Glomerular visceral epithelial cell (primary cell): ENCODE measurements around the gene TSPAN15.

Source experiments
- DNase-seq: peaks from one replicate; pipeline ENCODE4 v3.0.0-alpha.2; 2016; ENCODE audit errors: extremely low spot score

Gene TSPAN15

DNA sequence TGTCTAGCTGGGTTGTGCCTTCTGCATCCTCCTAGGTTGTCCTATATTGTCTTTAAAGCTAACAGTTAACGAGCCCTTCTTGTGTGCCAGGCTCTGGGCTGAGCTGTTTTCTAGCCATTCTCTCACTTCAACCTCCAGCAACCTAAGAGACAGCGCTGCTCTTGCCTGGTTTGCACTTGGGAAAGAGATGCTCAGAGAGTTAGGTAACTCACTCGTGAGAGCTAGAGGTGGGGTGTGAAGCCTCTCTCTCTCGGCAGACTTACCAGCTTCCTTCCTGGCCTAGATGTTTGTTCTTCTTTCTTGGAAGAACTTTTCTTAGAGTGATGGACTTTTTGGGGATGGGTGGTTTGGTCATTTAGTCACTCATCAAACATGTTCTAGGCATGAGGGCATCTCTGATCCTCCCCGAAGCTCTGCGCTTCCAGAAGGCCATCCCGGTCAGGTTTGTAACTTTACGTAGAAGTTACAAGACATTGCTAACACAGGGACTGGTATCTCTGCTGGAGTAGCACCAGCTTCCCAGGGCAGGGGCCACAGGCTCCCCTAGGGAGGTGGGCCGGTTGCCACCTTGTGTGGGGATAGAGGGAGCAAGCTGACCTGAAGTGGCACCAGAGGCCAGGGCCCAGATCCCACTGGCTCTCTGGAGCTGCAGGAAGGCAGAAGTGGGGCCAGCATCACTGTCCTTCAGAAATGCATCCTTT lies 14.3 kb downstream of the TSPAN15 start:
- no peak for DNase-seq

DNA sequence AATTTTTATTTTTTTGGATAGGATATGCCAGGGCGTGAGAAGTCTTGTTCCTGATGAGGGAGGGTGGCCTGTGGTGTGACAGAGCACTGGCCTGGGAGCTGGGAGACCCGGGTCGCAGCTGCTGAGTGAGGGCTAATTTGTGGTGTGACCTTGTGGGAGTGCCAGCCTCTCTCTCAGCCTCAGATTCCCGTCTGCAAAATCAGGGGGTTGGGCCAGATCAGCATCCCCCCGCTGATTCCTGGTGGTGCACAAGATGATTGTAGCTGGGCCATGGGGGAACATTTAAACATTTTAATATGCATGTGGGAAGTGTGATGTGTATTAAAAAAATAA lies 14.9 kb downstream of the TSPAN15 start:
- no peak for DNase-seq

DNA sequence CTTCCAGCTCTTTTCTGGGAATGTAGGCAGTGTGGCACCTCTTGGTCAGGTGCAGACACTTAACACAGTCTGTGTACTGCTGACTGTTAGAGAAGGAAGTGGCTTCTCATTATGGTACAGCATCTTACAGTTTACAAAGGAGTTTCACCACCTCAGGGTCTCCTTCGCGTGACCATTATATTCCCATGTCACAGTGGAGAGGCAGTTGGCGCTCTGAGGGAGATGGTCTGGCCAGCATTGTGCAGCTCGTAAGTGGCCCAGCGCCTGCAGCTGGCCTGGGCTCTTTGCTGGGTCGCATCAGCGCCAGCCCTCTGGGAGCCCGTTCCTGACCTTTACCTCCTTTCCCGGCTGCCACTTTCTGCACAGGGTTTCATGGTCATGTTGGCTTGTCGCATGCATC lies 15.4 kb downstream of the TSPAN15 start:
- no peak for DNase-seq

DNA sequence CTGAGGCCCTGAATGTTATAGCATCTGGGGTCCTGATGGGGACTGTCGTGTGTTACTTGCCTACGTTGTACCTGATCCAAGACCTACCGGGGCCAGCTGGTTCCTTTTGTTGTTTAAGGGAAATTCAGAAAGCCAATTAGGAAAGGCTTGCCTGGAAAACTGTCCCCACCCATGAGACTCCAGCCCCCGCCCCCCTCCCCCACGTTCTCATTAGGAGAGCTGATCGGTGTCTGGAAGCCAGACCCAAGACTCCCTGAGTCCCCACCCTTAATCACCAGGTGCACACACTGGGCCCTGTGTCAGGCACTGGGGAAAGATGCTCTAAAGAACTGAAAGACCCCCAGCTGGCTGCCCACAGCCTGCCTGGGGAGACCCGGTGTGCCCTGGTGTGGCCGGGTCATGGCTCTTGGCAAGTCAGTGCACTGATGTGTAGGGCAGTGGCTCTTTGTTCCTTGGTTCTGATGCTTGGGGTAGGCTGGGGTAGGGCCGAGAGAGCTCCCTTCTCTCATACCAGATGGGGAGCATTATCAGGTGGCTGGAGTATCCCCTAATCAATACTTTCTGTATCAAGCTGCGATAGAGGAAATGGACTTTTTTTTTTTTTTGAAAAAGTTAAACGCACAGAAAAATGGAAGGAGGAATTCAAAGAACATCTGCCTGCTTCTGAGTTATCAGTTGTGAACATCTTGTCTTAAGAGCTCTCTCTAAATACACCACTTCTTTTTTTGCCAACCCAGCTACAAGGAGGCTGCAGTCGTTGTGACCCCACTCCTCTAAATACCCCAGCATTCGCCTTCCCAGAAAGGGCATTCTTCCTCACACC lies 16.9 kb downstream of the TSPAN15 start:
- no peak for DNase-seq

DNA sequence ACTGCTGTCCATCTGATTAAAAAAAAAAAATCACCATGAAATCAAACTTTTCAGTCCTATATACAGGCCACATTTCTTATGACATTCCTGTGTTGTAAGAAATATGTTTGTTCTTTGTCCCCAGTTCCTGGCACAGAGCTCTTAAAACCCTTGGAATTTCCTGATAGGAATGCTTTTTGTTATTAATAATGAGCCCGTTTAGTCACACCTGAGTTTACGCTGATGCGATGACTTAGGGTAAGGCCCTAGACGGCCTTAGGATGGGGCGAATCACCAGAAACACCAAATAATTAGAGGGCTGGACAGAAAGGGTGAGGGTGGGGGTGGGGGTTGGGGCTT lies 17.5 kb downstream of the TSPAN15 start:
- DNase-seq: no peak

DNA sequence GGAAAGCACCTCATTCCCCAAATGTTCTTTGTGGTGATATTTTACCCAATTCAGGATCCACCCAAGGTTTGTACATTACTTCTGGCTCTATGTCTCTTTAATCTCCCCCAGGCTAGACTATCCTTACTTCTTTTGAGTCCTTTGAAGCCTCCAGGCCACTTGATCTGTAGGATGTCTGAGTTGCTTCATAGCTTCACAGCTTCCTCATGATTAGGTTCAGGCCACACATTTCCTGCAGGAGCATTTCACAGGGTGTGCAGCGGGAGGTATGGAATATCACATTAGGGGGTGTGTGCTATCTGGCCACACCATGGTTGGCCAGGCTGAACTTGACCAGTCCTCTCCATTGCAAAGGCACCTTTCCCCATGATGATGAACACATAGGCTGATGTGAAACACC lies 18.7 kb downstream of the TSPAN15 start:
- DNase-seq: no peak

DNA sequence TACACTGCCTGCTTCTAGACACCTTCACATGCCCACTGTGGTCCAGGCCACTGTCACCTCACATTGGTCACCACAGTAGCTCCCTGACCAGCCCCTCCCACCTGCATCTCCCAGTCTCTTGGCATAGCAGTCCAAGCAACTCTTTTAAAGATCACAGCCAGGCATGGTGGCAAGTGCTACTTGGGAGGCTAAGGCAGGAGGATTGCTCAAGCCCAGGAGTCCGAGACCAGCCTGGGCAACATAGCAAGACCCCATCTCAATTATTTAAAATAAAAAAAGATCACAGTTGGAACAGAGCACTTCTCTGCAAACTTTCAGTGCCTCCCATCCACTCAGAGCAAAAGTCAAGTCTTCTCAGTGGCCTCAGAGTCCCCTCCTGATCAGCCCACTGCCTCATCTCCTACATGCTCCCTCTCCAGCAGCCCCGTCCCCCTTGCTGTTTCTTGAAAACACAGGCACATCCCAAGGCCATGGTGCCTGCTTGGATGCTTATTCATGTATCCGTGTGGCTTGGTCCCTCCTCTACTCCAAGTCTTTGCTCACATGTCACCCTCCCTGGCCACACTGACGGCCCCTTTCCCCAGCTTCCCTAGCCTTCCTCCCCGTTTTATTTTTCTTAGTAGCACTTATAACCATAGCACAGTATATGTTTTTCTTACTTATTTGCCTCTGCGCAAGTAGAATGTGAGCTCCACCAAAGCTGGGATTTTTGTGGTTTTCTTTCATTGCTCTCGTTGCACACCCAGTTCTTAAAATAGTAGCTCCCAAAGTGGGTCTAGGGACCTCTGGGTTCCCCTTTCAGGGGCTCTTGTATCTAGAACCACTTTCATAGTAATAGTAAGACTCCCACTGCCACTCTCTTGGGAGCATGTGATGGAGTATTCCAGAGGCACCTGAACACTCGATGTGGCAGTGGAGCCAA lies 19.5 kb downstream of the TSPAN15 start:
- no peak for DNase-seq

DNA sequence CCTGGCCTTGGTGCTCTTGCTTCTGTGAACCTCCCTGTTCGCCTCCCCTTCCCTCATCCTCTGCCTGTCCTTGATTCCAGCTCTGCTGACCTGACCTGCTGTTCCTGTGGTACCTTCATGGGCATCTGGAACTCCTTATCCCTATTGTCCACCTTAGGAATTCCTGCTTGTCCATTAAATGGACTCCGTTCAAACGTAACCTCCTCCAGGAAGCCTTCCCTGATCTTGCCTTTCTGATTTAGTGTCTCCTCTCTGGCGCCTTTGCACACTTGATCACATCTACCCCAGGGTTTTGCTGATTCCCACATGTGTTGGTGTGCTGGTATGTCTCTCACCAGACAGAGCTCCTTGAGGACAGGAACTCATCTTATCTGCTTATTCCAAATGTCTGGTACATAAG lies 20.9 kb downstream of the TSPAN15 start:
- DNase-seq: no peak

DNA sequence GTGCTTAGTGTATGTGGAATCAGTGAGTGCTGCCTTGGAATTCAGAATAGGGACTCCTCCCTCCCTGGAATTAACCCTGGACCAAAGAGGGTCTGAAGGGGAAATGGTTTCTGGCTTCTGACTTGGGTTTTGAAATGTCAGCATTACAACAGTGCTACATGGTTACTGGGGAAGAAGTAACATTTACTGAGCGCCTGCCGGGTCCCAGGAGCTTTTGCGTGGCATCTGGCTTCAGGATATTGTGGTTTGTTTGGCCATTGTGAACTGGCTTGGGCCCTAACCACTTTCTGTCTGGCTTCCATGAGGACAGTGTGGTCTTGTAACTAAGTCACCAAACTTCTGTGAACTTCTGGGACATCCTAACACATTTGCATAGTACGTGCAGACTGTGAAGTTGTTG lies 21.3 kb downstream of the TSPAN15 start:
- DNase-seq: no peak

DNA sequence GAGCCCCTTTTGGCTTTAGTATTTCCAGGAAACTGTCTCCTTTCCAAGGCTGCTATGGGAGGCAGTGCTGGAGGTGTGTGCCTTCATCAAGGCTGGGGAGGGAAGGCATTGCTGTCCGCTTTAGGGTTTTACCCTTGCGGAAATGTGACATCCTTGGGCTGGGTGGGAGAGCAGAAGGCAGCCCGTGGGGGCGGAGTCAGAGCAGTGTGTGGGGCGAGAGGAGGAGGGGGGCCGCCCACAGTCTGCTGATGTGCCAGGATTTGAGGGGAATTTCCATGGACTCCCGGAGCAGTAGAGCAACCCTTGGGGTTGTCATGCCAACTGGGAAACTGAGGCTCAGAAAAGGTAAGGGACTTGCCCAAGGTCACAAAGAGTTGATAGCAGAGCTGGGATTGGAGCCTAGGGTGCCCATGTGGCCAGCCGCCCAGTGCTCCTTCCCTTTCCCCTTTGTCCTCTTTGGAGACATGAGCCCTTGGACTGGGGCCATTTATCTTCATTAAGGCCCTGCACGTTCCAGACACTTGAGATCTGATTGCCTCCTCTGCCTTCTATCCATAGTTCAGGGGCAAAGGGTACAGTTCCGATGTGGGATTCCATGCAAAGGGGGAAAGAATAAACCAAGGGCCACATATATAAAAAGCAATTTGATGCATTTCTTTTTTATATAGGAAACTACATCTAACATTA lies 22.2 kb downstream of the TSPAN15 start:
- no peak for DNase-seq

DNA sequence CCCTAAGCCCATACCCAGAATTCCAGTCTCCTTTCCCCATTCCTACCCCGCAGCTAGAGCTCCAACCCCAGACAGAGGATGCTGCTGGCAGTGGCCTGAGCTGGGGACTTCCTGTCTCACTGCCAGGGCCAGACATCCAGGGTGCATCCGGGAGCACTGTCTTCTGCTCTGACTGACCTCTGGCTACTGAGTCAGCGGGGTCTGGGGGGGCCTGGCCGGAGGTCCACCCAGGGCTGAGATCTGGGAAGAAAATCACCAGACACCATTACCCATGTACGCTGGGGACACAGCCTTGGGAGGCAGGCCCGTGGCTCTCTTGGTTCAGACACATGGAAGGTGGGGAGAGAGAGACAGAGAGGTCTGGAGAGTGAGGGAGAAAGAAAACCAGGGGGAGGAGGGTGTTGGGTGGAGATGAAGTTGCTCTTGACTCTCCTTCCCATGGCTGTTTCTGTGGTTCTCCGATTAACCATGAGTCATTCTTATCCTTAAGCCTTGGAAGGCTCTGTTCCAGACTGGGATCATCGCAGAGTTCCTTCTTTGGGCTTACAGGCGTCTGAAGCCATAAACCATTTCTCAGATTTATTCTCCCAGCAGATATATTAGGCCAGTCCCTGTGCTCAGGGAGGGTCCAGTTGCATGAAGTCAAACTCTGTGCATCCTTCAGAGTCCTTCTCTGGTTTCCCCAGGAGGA lies 23.6 kb downstream of the TSPAN15 start:
- DNase-seq: peak; percentile 79

DNA sequence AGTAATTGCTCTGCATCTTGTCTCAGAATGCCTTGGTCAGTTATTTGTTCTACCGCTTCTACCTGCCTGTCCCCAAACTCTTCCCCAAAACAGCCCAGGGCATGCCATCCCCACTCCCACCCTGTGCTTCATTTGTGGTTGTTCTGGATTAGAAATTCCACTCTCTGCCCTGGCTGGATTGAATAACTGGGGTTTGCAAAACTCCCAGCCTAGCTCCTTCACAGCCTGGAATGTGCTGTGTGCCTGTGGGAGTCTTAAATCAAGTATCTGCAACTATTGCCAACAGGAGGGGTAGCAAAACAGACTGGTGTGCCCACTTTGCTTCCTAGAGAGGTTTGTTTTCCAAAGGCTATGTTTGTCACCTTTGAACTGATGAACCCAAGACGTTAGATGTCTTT lies 24.2 kb downstream of the TSPAN15 start:
- no peak for DNase-seq

DNA sequence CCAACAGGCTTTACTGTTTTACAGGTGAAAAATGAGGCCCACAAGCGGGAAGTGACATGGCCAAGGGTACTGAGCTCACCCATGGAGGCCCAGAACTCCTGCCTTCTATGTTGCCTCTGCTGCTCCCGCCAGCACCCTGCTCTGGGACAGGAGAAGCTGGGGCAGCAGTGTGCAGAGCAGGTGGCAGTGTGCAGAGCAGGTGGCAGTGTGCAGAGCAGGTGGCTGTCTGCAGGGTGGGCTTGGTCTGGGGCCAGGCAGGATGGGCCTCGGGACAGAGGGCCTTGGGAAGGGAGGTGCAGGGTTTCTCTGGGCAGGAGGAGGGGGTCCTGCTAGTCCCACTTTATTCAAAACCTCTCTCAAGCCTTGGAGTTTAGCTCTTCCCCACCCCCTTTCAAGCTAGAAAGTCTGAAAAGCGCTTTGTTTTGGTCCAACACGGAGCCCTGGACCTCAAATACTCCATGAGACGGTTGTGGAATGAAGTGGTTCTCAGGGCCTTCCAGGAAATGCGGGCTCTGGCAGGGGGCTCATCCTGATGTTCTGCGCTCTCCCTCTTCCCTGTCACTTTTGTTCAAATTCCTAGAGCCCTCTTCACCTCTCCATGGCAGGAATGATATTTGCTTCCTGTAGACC lies 26.8 kb downstream of the TSPAN15 start:
- DNase-seq: no peak

DNA sequence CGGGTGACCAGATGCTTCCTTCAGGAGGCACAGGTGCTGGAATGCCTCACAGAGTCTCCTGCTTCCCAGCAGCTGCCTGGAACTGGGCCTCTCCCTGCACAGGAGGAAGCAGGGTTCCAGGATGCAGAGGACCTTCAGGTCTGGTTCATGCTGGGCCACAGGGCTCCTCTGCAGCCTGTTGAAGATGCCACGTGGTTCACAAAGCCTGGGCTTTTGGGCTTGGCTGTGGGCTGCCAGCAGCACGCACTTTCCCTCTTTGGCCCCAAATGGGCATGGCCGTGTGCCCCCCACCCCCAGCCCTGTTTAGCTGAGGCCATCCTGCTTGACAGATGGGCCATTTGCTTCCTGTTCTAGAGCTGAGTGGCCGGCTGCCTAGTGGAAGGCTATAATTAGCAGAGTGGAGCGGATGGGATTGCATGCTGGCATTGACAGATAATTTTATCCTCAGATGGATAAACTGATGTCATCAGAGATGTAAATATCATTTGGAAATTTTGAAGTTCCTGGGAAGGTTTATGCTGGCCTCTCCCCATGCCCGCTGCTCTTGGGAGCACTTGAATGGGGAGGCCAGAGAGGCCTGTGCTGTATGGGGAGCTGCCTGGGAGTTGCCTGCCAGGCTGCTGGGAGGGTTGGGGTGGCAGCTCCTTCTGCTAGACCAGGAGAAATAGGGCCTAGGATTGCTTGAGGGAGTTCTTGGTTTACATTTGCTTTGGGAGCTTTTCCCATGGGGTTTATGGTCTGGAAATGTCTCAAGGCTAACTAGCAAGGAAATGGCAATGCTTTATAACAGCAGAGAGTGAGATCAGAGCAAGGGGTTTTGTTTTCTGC lies 28.2 kb downstream of the TSPAN15 start:
- no peak for DNase-seq

DNA sequence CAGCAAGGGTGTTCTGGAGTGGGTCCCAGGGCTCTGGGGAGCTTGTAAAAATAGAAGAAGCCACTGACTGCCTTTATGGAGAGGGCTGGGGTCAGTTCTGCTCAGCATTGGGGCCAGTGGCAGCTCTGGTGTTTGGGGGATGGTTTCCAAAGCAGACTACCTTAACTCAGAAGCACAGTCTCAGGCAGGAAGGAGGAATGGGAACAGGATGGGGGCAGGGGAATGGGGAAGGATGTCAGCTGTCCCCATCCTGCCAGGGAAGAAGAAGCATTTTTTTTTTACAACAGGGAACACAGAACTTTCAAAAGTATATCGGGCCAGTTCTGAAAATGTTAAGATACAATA lies 28.8 kb downstream of the TSPAN15 start:
- DNase-seq: no peak

DNA sequence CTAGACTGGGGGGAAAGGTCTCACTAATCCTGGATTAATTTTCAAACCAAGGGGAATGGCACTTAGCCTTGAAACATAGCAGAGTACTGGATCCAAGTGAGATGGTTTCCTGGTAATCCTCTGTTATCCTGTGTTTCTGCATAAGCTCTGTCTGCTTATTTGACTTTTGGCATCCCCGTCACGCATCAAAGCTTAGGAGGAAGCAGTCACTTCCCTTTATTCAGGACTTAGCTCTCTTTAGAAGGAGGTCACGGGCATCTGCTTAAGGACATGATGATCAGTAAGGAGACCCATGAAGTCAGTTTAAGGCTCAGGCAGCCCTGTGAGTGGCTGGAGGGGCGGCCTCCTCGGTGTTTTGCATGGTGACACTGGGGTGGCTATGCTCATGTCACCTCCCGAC lies 30.0 kb downstream of the TSPAN15 start:
- peak; percentile 50 for DNase-seq

DNA sequence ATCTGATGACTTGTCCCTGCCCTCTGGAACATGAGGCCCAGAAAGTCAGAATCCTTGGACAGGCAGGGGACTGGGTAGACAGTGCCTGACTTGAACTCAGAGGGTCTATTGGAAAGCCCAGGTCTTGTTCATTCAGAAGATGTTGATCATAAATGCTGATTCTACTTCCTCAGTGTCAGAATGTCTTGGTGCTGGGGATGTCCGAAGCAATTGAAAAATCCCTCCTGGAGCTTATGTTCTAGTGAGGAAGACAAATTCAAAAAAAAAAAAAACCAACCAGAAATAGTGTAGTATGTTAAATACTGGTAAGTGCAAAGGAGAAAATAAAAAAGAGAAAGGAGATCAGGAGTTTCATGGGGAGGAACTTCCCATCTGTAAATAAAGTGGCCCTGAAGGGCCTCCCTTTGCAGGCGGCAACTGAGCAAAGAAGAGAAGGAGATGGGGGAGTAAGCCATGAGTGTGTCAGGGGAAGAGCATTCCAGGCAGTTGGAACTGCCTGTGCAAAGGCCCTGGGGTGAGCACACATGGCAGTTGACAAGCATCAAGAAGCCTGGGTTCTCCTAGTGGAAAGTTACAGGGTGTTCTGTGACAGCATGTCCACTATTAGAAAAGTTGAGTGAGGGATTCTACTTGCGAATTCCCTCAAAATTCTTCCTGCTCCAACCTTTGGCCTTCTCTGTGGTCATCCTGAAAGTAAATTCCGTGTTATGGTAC lies 30.7 kb downstream of the TSPAN15 start:
- no peak for DNase-seq

DNA sequence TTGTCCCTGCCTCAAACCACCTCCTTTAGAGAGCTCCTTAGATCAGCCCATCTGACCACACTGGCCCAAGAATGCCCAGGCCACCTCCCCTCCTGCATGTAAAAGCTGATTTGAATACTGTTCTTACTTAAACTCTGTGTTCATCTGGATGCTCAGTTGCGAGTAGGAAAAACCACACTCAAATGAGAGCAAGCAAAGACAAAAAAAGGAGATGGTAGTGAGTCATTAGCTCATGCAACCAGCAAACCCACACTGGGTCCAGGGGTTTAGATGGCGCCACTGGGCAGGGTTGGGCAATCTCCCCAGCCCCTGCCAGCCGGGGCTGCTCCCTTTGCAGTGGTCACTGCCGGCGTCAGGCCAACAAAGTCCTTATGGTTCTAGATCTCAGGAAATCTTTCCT lies 32.7 kb downstream of the TSPAN15 start:
- peak; percentile 63 for DNase-seq

DNA sequence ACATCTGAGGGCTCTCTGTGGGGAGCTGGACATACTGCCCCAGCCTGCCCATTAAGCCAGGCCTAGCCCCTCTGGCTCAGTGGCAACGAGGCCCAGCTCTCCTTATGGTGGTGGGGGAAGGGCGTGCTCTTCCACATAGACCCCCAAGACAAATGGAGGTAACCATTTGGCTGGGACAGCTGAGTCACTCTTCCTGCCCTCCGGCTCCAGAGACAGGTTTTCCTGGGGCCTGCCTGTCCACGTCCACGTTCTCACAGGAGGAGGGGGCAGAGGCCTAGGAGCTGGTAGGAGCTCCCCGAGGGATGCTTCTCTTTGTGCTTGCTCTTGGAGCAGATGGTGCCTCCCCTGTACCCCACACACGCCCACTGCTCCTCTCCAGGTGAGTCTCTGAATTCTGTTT lies 33.5 kb downstream of the TSPAN15 start:
- DNase-seq: no peak
